Smooth muscle cell (in vitro differentiated cells): ENCODE data around the gene IL17A. TPM values are rescaled to one million over a fixed set of nuclear protein-coding genes. Genes with fewer than 3 reads are reported as not detected.

Source experiments
- DNase-seq: peaks from one replicate; lab custom pipeline; 2025; ENCODE audit not compliant: unreplicated experiment; lab: John Stamatoyannopoulos, UW
- H2AFZ ChIP-seq: fragments of 200-600 bp; sonication (generic); 2 replicates; pipeline ENCODE4 v1.6.0; 2016; ENCODE audit warnings: antibody characterized with exemption, low read depth, mild to moderate bottlenecking
- H3F3A ChIP-seq: fragments of 200-600 bp; sonication (generic); 2 replicates; pipeline ENCODE4 v1.6.0; 2017; ENCODE audit warnings: antibody characterized with exemption, low read depth
- H3K27ac ChIP-seq: fragments of 200-600 bp; sonication (generic); 2 replicates; pipeline ENCODE4 v1.5.1; 2016; ENCODE audit warnings: low read depth, mild to moderate bottlenecking
- H3K27me3 ChIP-seq: fragments of 200-600 bp; sonication (generic); 2 replicates; pipeline ENCODE4 v1.6.1; 2016; ENCODE audit warnings: low read depth, mild to moderate bottlenecking
- H3K36me3 ChIP-seq: fragments of 200-600 bp; sonication (generic); 2 replicates; pipeline ENCODE4 v1.5.1; 2016; ENCODE audit warnings: low read depth
- H3K4me1 ChIP-seq: fragments of 200-600 bp; sonication (generic); 2 replicates; pipeline ENCODE4 v1.5.1; 2016; ENCODE audit warnings: low read depth
- H3K4me2 ChIP-seq: fragments of 200-600 bp; sonication (generic); 2 replicates; pipeline ENCODE4 v1.6.0; 2016; ENCODE audit warnings: mild to moderate bottlenecking
- H3K4me3 ChIP-seq: fragments of 200-600 bp; sonication (generic); 2 replicates; pipeline ENCODE4 v1.5.1; 2016; ENCODE audit warnings: mild to moderate bottlenecking
- H3K79me2 ChIP-seq: fragments of 200-600 bp; sonication (generic); 2 replicates; pipeline ENCODE4 v1.6.0; 2016; ENCODE audit warnings: low read depth, mild to moderate bottlenecking
- H3K9ac ChIP-seq: fragments of 200-600 bp; sonication (generic); 2 replicates; pipeline ENCODE4 v1.6.0; 2016; ENCODE audit warnings: low read depth
- H3K9me3 ChIP-seq: fragments of 200-600 bp; sonication (generic); replicated peaks from 2 replicates; pipeline ENCODE4 v1.5.1; 2016; ENCODE audit warnings: low read depth
- H4K20me1 ChIP-seq: fragments of 200-600 bp; sonication (generic); 2 replicates; pipeline ENCODE4 v1.6.0; 2016; ENCODE audit warnings: low read depth
- WGBS: methylation state at CpG from one replicate; pipeline ENCODE4 v1.1.7; 2016; ENCODE audit warnings: low lambda C conversion rate; 5-methylcytosine and 5-hydroxymethylcytosine counted together
- polyA plus RNA-seq: library from polyadenylated mRNA; unstranded; fragments of >200 nt; fragmentation: Nextera tagmentation; extraction: Ambion mirVana; gene quantifications from 2 replicates; pipeline ENCODE4 v1.2.1, GENCODE V29; 2016
- total RNA-seq: library from RNA; depleted of rRNA; stranded (reverse); fragments of >200 nt; gene quantifications from 2 replicates; pipeline ENCODE4 v1.2.3, GENCODE V29; 2014
- TF ChIP-seq, protein P1 (sequence below): fragments of 200-600 bp; sonication (generic); IDR thresholded peaks from 2 replicates; pipeline ENCODE4 v1.5.1; 2017; ENCODE audit warnings: borderline replicate concordance, mild to moderate bottlenecking, antibody characterized with exemption; ENCODE audit not compliant: insufficient read depth, poor library complexity, severe bottlenecking

The IL17A gene
- total RNA-seq (not detected in 2 replicates), polyA plus RNA-seq (not detected in 2 replicates)

- no peak within 1 kb of the TSS for H2AFZ ChIP-seq
- H3K36me3 ChIP-seq: no peaks in the 10 kb centered on the region
- H3K27ac ChIP-seq: no peak within 1 kb of the TSS
- no peak within 1 kb of the TSS for H3K4me2 ChIP-seq
- 95% methylated on average over 7 of the region's 7 CpGs for WGBS
- no peaks in the 10 kb centered on the region for H3K4me1 ChIP-seq
- H3K79me2 ChIP-seq: no peaks in the 10 kb centered on the region
- H4K20me1 ChIP-seq: no peaks in the 10 kb centered on the region
- no peak within 1 kb of the TSS for H3K9ac ChIP-seq
- DNase-seq: no peak
- H3K27me3 ChIP-seq: no peaks in the 10 kb centered on the region
- no peaks in the 10 kb centered on the region for H3K9me3 ChIP-seq
- TF ChIP-seq, protein P1, sequence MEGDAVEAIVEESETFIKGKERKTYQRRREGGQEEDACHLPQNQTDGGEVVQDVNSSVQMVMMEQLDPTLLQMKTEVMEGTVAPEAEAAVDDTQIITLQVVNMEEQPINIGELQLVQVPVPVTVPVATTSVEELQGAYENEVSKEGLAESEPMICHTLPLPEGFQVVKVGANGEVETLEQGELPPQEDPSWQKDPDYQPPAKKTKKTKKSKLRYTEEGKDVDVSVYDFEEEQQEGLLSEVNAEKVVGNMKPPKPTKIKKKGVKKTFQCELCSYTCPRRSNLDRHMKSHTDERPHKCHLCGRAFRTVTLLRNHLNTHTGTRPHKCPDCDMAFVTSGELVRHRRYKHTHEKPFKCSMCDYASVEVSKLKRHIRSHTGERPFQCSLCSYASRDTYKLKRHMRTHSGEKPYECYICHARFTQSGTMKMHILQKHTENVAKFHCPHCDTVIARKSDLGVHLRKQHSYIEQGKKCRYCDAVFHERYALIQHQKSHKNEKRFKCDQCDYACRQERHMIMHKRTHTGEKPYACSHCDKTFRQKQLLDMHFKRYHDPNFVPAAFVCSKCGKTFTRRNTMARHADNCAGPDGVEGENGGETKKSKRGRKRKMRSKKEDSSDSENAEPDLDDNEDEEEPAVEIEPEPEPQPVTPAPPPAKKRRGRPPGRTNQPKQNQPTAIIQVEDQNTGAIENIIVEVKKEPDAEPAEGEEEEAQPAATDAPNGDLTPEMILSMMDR: no peak
- no peak within 1 kb of the TSS for H3K4me3 ChIP-seq
- no peaks in the 10 kb centered on the region for H3F3A ChIP-seq
These were observed at the start of gene IL17A for GRCh38 chr6:52186075-52186474. IL17A (plus strand) TSS chr6:52186375; CDS start chr6:52186432, 57 bp downstream.

DNA sequence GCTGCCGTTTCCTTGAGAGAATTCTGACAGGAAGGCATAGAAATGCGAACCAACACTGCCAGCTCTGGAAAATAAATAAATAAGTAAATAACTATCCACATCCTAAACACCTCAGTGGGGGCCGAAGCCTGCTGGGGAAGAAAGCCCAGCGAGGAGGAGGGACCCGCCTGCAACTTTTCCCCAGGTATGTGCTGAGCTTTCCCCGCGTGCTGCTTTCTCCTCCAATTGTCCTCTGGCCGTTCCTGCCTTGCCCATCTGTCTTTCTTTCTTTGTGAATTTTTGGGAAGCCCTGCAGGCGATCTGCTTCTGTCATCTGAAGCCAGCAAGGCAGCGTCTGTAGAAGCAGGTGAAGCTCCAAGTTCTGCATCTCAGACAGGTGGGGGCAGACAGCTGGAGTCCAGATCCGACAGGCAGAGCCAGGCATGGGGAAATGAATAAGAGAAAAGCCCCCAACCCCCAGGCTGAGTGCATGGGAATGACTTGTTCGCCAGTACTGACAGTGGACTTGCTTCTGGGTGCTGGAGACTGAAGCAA, 49.2 kb upstream of the IL17A start:
- H3K36me3 ChIP-seq: no peaks in the 10 kb centered on the region
- no peak for DNase-seq
- H3K4me2 ChIP-seq: no peak overlapping the region
- H3K9me3 ChIP-seq: no peaks in the 10 kb centered on the region
- H3K4me3 ChIP-seq: no peak overlapping the region
- H3K27me3 ChIP-seq: peaks cover 19% of the 10 kb centered on the region
- no peak overlapping the region for H2AFZ ChIP-seq
- no peaks in the 10 kb centered on the region for H4K20me1 ChIP-seq
- no peak overlapping the region for H3K9ac ChIP-seq
- no peaks in the 10 kb centered on the region for H3F3A ChIP-seq
- H3K79me2 ChIP-seq: no peaks in the 10 kb centered on the region
- TF ChIP-seq, protein P1: no peak
- 59% methylated on average over 12 of the region's 12 CpGs for WGBS
- no peaks in the 10 kb centered on the region for H3K4me1 ChIP-seq
- no peak overlapping the region for H3K27ac ChIP-seq

- Histone ChIP-seq H2AFZ (no peak overlapping the region), H4K20me1 (no peaks in the 10 kb centered on the region), H3K9me3 (no peaks in the 10 kb centered on the region), H3K27me3 (peaks cover 25% of the 10 kb centered on the region), H3K4me1 (no peaks in the 10 kb centered on the region), H3K79me2 (no peaks in the 10 kb centered on the region), H3K27ac (no peak overlapping the region), H3K9ac (no peak overlapping the region), H3K4me2 (no peak overlapping the region), H3K36me3 (no peaks in the 10 kb centered on the region), H3F3A (no peaks in the 10 kb centered on the region), H3K4me3 (no peak overlapping the region)
- DNase-seq: no peak
- TF ChIP-seq, protein P1: no peak
- 94% methylated on average over 4 of the region's 4 CpGs for WGBS
These were observed 47.9 kb upstream of the IL17A start for GRCh38 chr6:52138284-52138683.
